Fibroblast of lung (primary cell): ENCODE measurements around the gene CNTNAP5. TPM values are rescaled to one million over a fixed set of nuclear protein-coding genes. Genes with fewer than 3 reads are reported as not detected.

ENCODE experiments used
- DNase-seq, 2 donors: peaks; one replicate each; pipeline versions ENCODE4 v3.0.0 to v3.0.0-alpha.2; 2010; ENCODE audit warnings: low read depth in 2 of 2
- H2AFZ ChIP-seq: 2 replicates; pipeline ENCODE4 v1.5.1; 2012; ENCODE audit warnings: low read length, control low read depth, inconsistent platforms
- H3K27ac ChIP-seq: 2 replicates; pipeline ENCODE4 v1.5.1; 2011; ENCODE audit warnings: low read length, control low read depth; ENCODE audit not compliant: insufficient read depth
- H3K27me3 ChIP-seq: 2 replicates; pipeline ENCODE4 v1.5.1; 2011; ENCODE audit warnings: mild to moderate bottlenecking, low read length; ENCODE audit not compliant: control insufficient read depth, insufficient read depth
- H3K36me3 ChIP-seq: 2 replicates; pipeline ENCODE4 v1.5.1; 2011; ENCODE audit warnings: low read length; ENCODE audit not compliant: control insufficient read depth, insufficient read depth
- H3K4me1 ChIP-seq: 2 replicates; pipeline ENCODE4 v1.5.1; 2011; ENCODE audit warnings: low read length; ENCODE audit not compliant: control insufficient read depth, insufficient read depth; ENCODE audit errors: extremely low read depth
- H3K4me2 ChIP-seq: 2 replicates; pipeline ENCODE4 v1.5.1; 2011; ENCODE audit warnings: low read length, control low read depth; ENCODE audit not compliant: insufficient read depth; ENCODE audit errors: extremely low read depth
- H3K4me3 ChIP-seq, 4 experiments: fragments of 200-600 bp in 1 of 4; sonication (generic) in 1 of 4; replicated peaks in 1 of 4; 2 replicates each; pipeline ENCODE4 v1.5.1; 2011 to 2016; ENCODE audit warnings: low read length in 4 of 4, low read depth in 3 of 4, mild to moderate bottlenecking in 3 of 4, control low read depth in 2 of 4, inconsistent platforms in 1 of 4, mixed read lengths in 1 of 4; ENCODE audit not compliant: insufficient read depth in 1 of 4; ENCODE audit errors: control extremely low read depth in 1 of 4
- H3K79me2 ChIP-seq: 2 replicates; pipeline ENCODE4 v1.5.1; 2012; ENCODE audit warnings: mild to moderate bottlenecking, low read length, inconsistent platforms; ENCODE audit not compliant: control insufficient read depth, insufficient read depth
- H3K9ac ChIP-seq: 2 replicates; pipeline ENCODE4 v1.5.1; 2011; ENCODE audit warnings: mild to moderate bottlenecking, low read length, control low read depth; ENCODE audit not compliant: insufficient read depth
- H3K9me3 ChIP-seq: 2 replicates; pipeline ENCODE4 v1.5.1; 2012; ENCODE audit warnings: low read depth, low read length; ENCODE audit not compliant: control insufficient read depth, insufficient read depth
- H4K20me1 ChIP-seq: 2 replicates; pipeline ENCODE4 v1.5.1; 2011; ENCODE audit warnings: low read length; ENCODE audit not compliant: control insufficient read depth, insufficient read depth; ENCODE audit errors: extremely low read depth
- EZH2 ChIP-seq: IDR thresholded peaks from 2 replicates; pipeline ENCODE4 v1.5.1; 2012; ENCODE audit warnings: low read length, control low read depth, mild to moderate bottlenecking; ENCODE audit errors: missing control alignments
- polyA plus RNA-seq, 2 donors: library from polyadenylated mRNA; depleted of rRNA in 1 of 2; stranded (reverse) in 1 of 2; unstranded in 1 of 2; fragments of >200 nt; gene quantifications; 2 replicates each; pipeline ENCODE4 v1.2.1, GENCODE V29; 2011 to 2012; ENCODE audit warnings: missing spikeins in 1 of 2
- total RNA-seq: library from RNA; depleted of rRNA; stranded (reverse); fragments of >200 nt; gene quantifications from 2 replicates; pipeline ENCODE4 v1.2.1, GENCODE V29; 2014
- TF ChIP-seq, protein P1 (sequence below), 2 donors: IDR thresholded peaks in 1 of 2; conservative IDR thresholded peaks in 1 of 2; 1 replicate in 1 of 2; 2 replicates in 1 of 2; pipeline ENCODE4 v1.5.1; 2011 to 2012; ENCODE audit warnings: low read length in 2 of 2, control low read depth in 1 of 2, inconsistent platforms in 1 of 2, low read depth in 1 of 2, mild to moderate bottlenecking in 1 of 2

The CNTNAP5 gene
- total and polyA plus RNA-seq, 2 donors (not counting 1 experiment from before 2014, with no cell fraction given) = not detected

- Histone ChIP-seq H3K79me2 (no peaks in the 10 kb centered on the region), H3K4me3 (no peak overlapping the region), H3K9me3 (no peaks in the 10 kb centered on the region), H3K36me3 (no peaks in the 10 kb centered on the region), H4K20me1 (no peaks in the 10 kb centered on the region), H3K9ac (no peak overlapping the region), H3K4me1 (no peaks in the 10 kb centered on the region), H3K4me2 (no peak overlapping the region), H3K27me3 (no peaks in the 10 kb centered on the region), H3K27ac (no peak overlapping the region), H2AFZ (no peak overlapping the region)
- no peak for DNase-seq
- TF ChIP-seq, protein P1, sequence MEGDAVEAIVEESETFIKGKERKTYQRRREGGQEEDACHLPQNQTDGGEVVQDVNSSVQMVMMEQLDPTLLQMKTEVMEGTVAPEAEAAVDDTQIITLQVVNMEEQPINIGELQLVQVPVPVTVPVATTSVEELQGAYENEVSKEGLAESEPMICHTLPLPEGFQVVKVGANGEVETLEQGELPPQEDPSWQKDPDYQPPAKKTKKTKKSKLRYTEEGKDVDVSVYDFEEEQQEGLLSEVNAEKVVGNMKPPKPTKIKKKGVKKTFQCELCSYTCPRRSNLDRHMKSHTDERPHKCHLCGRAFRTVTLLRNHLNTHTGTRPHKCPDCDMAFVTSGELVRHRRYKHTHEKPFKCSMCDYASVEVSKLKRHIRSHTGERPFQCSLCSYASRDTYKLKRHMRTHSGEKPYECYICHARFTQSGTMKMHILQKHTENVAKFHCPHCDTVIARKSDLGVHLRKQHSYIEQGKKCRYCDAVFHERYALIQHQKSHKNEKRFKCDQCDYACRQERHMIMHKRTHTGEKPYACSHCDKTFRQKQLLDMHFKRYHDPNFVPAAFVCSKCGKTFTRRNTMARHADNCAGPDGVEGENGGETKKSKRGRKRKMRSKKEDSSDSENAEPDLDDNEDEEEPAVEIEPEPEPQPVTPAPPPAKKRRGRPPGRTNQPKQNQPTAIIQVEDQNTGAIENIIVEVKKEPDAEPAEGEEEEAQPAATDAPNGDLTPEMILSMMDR (conservative IDR thresholded peaks at IDR 0.05 in 1 of 2, IDR thresholded peaks at IDR 0.05 in 1 of 2; ENCODE audit: low read depth in 1 of 2, low read length in 2 of 2) = no peak
- TF ChIP-seq EZH2 = no peak
Observed at GRCh38 chr2:124053796-124054195, 28.7 kb downstream of the CNTNAP5 start.

- no peak for DNase-seq
Observed at GRCh38 chr2:124063596-124063995, 38.5 kb downstream of the CNTNAP5 start.

GRCh38 chr2:124065636-124066035, 40.5 kb downstream of the CNTNAP5 start:
- Histone ChIP-seq H3K9me3 (no peaks in the 10 kb centered on the region), H3K4me1 (no peaks in the 10 kb centered on the region), H3K27ac (no peak overlapping the region), H3K9ac (no peak overlapping the region), H3K4me2 (no peak overlapping the region), H4K20me1 (no peaks in the 10 kb centered on the region), H3K36me3 (no peaks in the 10 kb centered on the region), H2AFZ (no peak overlapping the region), H3K4me3 (no peak overlapping the region), H3K27me3 (no peaks in the 10 kb centered on the region), H3K79me2 (no peaks in the 10 kb centered on the region)
- TF ChIP-seq, protein P1 (conservative IDR thresholded peaks at IDR 0.05 in 1 of 2, IDR thresholded peaks at IDR 0.05 in 1 of 2; ENCODE audit: low read depth in 1 of 2, low read length in 2 of 2) = no peak
- no peak for TF ChIP-seq EZH2
- no peak for DNase-seq

More at GRCh38 chr2:124063596-124063995, 38.5 kb downstream of the CNTNAP5 start:
- no peak overlapping the region for H3K27ac ChIP-seq
- H2AFZ ChIP-seq = no peak overlapping the region
- H3K79me2 ChIP-seq = no peaks in the 10 kb centered on the region
- TF ChIP-seq, protein P1 (conservative IDR thresholded peaks at IDR 0.05 in 1 of 2, IDR thresholded peaks at IDR 0.05 in 1 of 2; ENCODE audit: low read depth in 1 of 2, low read length in 2 of 2) = no peak
- no peak for TF ChIP-seq EZH2
- no peak overlapping the region for H3K4me2 ChIP-seq
- no peaks in the 10 kb centered on the region for H3K36me3 ChIP-seq
- H3K27me3 ChIP-seq = no peaks in the 10 kb centered on the region
- H4K20me1 ChIP-seq = no peaks in the 10 kb centered on the region
- H3K9me3 ChIP-seq = no peaks in the 10 kb centered on the region
- H3K4me3 ChIP-seq = no peak overlapping the region
- no peaks in the 10 kb centered on the region for H3K4me1 ChIP-seq
- H3K9ac ChIP-seq = no peak overlapping the region
